ENCODE data around the gene KSR2. TPM values are rescaled to one million over a fixed set of nuclear protein-coding genes. Genes with fewer than 3 reads are reported as not detected.

The KSR2 gene
- total and polyA plus RNA-seq, 2 of the 13 experiments (the other 11 are each of a cell fraction or from before 2014, with no cell fraction given) = 0.02 TPM; not detected in 1

DNA sequence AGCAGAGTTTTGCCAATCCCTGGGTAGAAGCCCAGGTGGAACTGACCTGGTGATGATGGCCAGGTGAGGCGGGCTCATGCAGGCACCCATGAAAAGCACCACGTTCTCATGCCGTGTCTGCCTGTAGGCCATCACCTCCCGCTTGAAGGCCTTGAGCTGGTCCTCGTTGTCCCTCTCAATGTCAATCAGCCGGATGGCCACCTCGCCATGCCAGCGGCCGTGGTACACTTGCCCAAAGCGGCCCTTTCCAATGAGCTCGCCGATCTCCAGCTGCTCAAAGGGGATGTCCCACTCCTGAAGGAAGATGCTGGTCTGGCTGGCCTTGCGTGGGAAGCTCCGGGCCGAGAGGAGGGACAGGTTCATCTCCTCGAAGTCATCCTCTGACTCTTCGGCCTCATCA is 444.0 kb downstream of the KSR2 start:
- FAIRE-seq = no peak
- DNase-seq (ENCODE audit: low spot score) = no peak
- peaks cover 0 to 9% of the 10 kb centered on the region in 2 experiments; a peak in 1 of 5 replicates for H3K27me3 ChIP-seq (ENCODE audit: control insufficient read depth in 1 of 2, insufficient read depth in 2 of 2, low read length in 2 of 2)
- H3K79me2 ChIP-seq (ENCODE audit: insufficient read depth, low read length) = no peaks in the 10 kb centered on the region
- H3K4me3 ChIP-seq (replicated peaks in 1 of 3; ENCODE audit: insufficient read depth in 1 of 3, low read depth in 2 of 3, low read length in 3 of 3) = no peak overlapping the region
- peaks cover under 1% of the 10 kb centered on the region; the same call in 1 of the 2 replicates for H3K4me1 ChIP-seq (ENCODE audit: insufficient read depth, low read length)
- 68% methylated on average over 9 of the region's 17 CpGs for WGBS (ENCODE audit: low lambda C conversion rate)
- no TSS peak for BruUV-seq (replicated peaks)
- H3K27ac ChIP-seq (ENCODE audit: extremely low read length, insufficient read depth, low read length) = no peak overlapping the region
- no peaks in the 10 kb centered on the region for H4K20me1 ChIP-seq (ENCODE audit: insufficient read depth, low read length)
- in situ Hi-C loops (cut with HindIII; ENCODE audit: extremely low pct_ligation_motif_present, low pct_unique_long_range_greater_than_20kb) (no loop called here), intact Hi-C loops (cut with micrococcal nuclease; ENCODE audit: unreplicated experiment) (no loop called here)
- ChIA-PET POLR2A (no interaction called here), CTCF (ENCODE audit: low intra/inter-chr PET ratio, low total read pairs) (no interaction called here)
- no peak overlapping the region for H3K4me2 ChIP-seq (ENCODE audit: low read depth, low read length)
- no peaks in the 10 kb centered on the region for H3K36me3 ChIP-seq (replicated peaks in 1 of 2; ENCODE audit: control insufficient read depth in 1 of 2, insufficient read depth in 2 of 2, low read length in 2 of 2)
- H3K9ac ChIP-seq (ENCODE audit: insufficient read depth, low read depth, low read length) = no peak overlapping the region
- H2AFZ ChIP-seq (ENCODE audit: low read length) = no peak overlapping the region
- no peaks in the 10 kb centered on the region for H3K9me3 ChIP-seq (ENCODE audit: low read length)
- TF ChIP-seq GABPB1 (CRISPR knock-in tag; IDR thresholded peaks at IDR 0.05) (no peak), ZNF512B (CRISPR knock-in tag; IDR thresholded peaks at IDR 0.05; ENCODE audit: borderline replicate concordance) (no peak), ARID2 (CRISPR knock-in tag; IDR thresholded peaks at IDR 0.05; ENCODE audit: borderline replicate concordance) (no peak), MTF2 (CRISPR knock-in tag; IDR thresholded peaks at IDR 0.05; ENCODE audit: borderline replicate concordance) (no peak), ZKSCAN1 (IDR thresholded peaks at IDR 0.05; ENCODE audit: low read length) (no peak), ZNF790 (CRISPR knock-in tag; IDR thresholded peaks at IDR 0.05; ENCODE audit: borderline replicate concordance) (no peak), ATF3 (CRISPR knock-in tag; IDR thresholded peaks at IDR 0.05) (no peak), KLF11 (CRISPR knock-in tag; IDR thresholded peaks at IDR 0.05) (no peak), THAP9 (CRISPR knock-in tag; IDR thresholded peaks at IDR 0.05; ENCODE audit: borderline replicate concordance) (no peak), MXD4 (CRISPR knock-in tag; IDR thresholded peaks at IDR 0.05) (no peak)
- TF ChIP-seq, protein P1, sequence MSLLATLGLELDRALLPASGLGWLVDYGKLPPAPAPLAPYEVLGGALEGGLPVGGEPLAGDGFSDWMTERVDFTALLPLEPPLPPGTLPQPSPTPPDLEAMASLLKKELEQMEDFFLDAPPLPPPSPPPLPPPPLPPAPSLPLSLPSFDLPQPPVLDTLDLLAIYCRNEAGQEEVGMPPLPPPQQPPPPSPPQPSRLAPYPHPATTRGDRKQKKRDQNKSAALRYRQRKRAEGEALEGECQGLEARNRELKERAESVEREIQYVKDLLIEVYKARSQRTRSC (CRISPR knock-in tag; IDR thresholded peaks at IDR 0.05; ENCODE audit: low read depth) = no peak
- TF ChIP-seq, protein P2, sequence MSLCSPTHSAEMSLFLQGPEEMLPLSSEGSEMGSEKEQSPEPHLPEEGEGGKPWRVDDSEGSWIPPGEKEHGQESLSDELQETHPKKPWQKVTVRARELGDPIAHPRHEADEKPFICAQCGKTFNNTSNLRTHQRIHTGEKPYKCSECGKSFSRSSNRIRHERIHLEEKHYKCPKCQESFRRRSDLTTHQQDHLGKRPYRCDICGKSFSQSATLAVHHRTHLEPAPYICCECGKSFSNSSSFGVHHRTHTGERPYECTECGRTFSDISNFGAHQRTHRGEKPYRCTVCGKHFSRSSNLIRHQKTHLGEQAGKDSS (CRISPR knock-in tag; IDR thresholded peaks at IDR 0.05; ENCODE audit: borderline replicate concordance, low read depth) = no peak
- ATAC-seq = no peak

Data from HepG2 (cell line).